ENCODE results near the gene DSEL. TPM values are rescaled to one million over a fixed set of nuclear protein-coding genes. Genes with fewer than 3 reads are reported as not detected.

Gene DSEL
- total and polyA plus RNA-seq, 2 of the 8 experiments (the other 6 are each of a cell fraction or from before 2014, with no cell fraction given), result 3.0 to 22.8 TPM

- Histone ChIP-seq H3K18ac (ENCODE audit: extremely low read depth, low read length) (no peak overlapping the region), H4K91ac (replicated peaks; ENCODE audit: insufficient read length, low read length) (no peak overlapping the region), H3K4me3 (ENCODE audit: extremely low read depth in 1 of 4, insufficient read depth in 2 of 4, low read depth in 3 of 4, low read length in 4 of 4) (no peak overlapping the region), H3K56ac (replicated peaks; ENCODE audit: insufficient read length, low read depth, low read length) (no peak overlapping the region), H2BK15ac (ENCODE audit: low read length) (no peak overlapping the region), H3K23me2 (ENCODE audit: low read depth, low read length) (no peaks in the 10 kb centered on the region), H2BK12ac (ENCODE audit: low read depth, low read length) (no peak overlapping the region), H4K20me1 (replicated peaks in 1 of 2; ENCODE audit: control insufficient read depth in 1 of 2, insufficient read depth in 2 of 2, low read length in 2 of 2) (peaks cover 1% of the 10 kb centered on the region in 2 experiments), H2BK120ac (replicated peaks; ENCODE audit: low read depth, low read length) (no peak overlapping the region), H2AFZ (ENCODE audit: low read length) (no peak overlapping the region), H3K27me3 (replicated peaks in 1 of 4; ENCODE audit: control insufficient read depth in 3 of 4, extremely low read depth in 1 of 4, insufficient read depth in 3 of 4, low read length in 3 of 4) (no peaks in the 10 kb centered on the region), H3K36me3 (ENCODE audit: control insufficient read depth in 2 of 4, insufficient read depth in 4 of 4, low read length in 3 of 4) (peaks cover 0 to 3% (median 0%) of the 10 kb centered on the region in 4 experiments; a peak in 2 of 8 replicates), H4K5ac (ENCODE audit: insufficient read length, low read depth, low read length) (no peak overlapping the region), H3K23ac (ENCODE audit: insufficient read length) (no peak overlapping the region), H3K79me1 (ENCODE audit: low read depth, low read length) (no peaks in the 10 kb centered on the region), H3K9me3 (ENCODE audit: insufficient read depth in 2 of 2, low read depth in 1 of 2, low read length in 1 of 2) (peaks cover 0 to 2% of the 10 kb centered on the region in 2 experiments; a peak in 2 of 4 replicates), H4K8ac (ENCODE audit: extremely low read depth, insufficient read depth, low read length) (no peak overlapping the region), H2BK20ac (ENCODE audit: low read length) (no peak overlapping the region), H3K79me2 (ENCODE audit: control insufficient read depth in 1 of 2, insufficient read depth in 2 of 2, low read length in 2 of 2) (peaks cover 6 to 34% of the 10 kb centered on the region in 2 experiments; a peak in 3 of 4 replicates), H2AK5ac (ENCODE audit: low read depth, low read length) (no peak overlapping the region), H3K4me2 (ENCODE audit: insufficient read depth in 1 of 2, low read depth in 2 of 2, low read length in 2 of 2) (no peak overlapping the region), H2BK5ac (ENCODE audit: low read depth, low read length) (no peak overlapping the region), H3K9ac (replicated peaks in 1 of 4; ENCODE audit: extremely low read depth in 1 of 4, low read depth in 3 of 4, low read length in 3 of 4) (no peak overlapping the region), H3K4ac (replicated peaks; ENCODE audit: insufficient read length, low read depth, low read length) (no peak overlapping the region), H3K4me1 (replicated peaks in 1 of 4; ENCODE audit: control insufficient read depth in 3 of 4, insufficient read depth in 4 of 4, low read length in 3 of 4) (peaks cover 2 to 5% (median 4%) of the 10 kb centered on the region in 4 experiments; a peak in 5 of 7 replicates), H3K27ac (ENCODE audit: low read depth, low read length) (no peak overlapping the region), H3K14ac (ENCODE audit: insufficient read length) (no peak overlapping the region)
- POLR2A ChIA-PET (ENCODE audit: partially characterized antibody), result interaction anchor here (0.7 kb wide), 1 partner anchor 8 kb away, joined by 3 read pairs; the partner anchor contains the start of gene DSEL
- DNase-seq (ENCODE audit: low read depth in 1 of 2, low spot score in 2 of 2) (no peak), FAIRE-seq (no peak)
- peak; percentile 80 for TF ChIP-seq JUND (IDR thresholded peaks at IDR 0.05; ENCODE audit: low read length)
- no peak for TF ChIP-seq JUN (IDR thresholded peaks at IDR 0.05; ENCODE audit: low read depth, low read length)
- TF ChIP-seq SP2 (IDR thresholded peaks at IDR 0.05; ENCODE audit: low read length), result no peak
- TF ChIP-seq TEAD4 (IDR thresholded peaks at IDR 0.05; ENCODE audit: low read depth, low read length), result 0 out of 2 replicates have a peak, but pooled peaks have one; percentile 40
- WGBS, 2 experiments (ENCODE audit: extremely low coverage in 1 of 2, insufficient coverage in 1 of 2, insufficient read length in 1 of 2, insufficient replicate concordance in 2 of 2, low coverage in 1 of 2, low lambda C conversion rate in 2 of 2, missing lambda C conversion rate in 1 of 2), result 76% methylated on average over 2 of the region's 2 CpGs; no CpG with 5 or more reads in 1 of the 2 experiments
- CTCF ChIA-PET (ENCODE audit: partially characterized antibody), result interaction anchor here (1.3 to 1.4 kb wide), 2 partner anchors 202 to 203 kb away, joined by 3 read pairs; no protein-coding TSS in a partner anchor
Measured at GRCh38 chr18:67508146-67508545, 8.4 kb downstream of the DSEL start.

Data from H1 (cell line).